Cardiac muscle cell (in vitro differentiated cells and primary cell): ENCODE data around the gene LPCAT3. TPM values are rescaled to one million over a fixed set of nuclear protein-coding genes. Genes with fewer than 3 reads are reported as not detected.

Experiments
- DNase-seq, 2 donors: peaks; one replicate each; pipeline versions ENCODE4 v3.0.0 to v3.0.0-alpha.2; 2010 to 2017; ENCODE audit warnings: low read depth in 1 of 2, low spot score in 1 of 2
- H3K27ac ChIP-seq: fragments of 200-600 bp; sonication (generic); 2 replicates; pipeline ENCODE4 v1.5.1; 2016
- H3K27me3 ChIP-seq: fragments of 200-600 bp; sonication (generic); 2 replicates; pipeline ENCODE4 v1.6.0; 2016; ENCODE audit warnings: control low read depth
- H3K36me3 ChIP-seq: fragments of 200-600 bp; sonication (generic); 2 replicates; pipeline ENCODE4 v1.5.1; 2016; ENCODE audit warnings: control low read depth
- H3K4me1 ChIP-seq: fragments of 200-600 bp; sonication (generic); 2 replicates; pipeline ENCODE4 v1.8.1; 2017; ENCODE audit warnings: low read depth, mild to moderate bottlenecking, mixed run types
- H3K4me3 ChIP-seq: fragments of 200-600 bp; sonication (generic); 2 replicates; pipeline ENCODE4 v1.5.1; 2016; ENCODE audit warnings: mild to moderate bottlenecking
- H3K9me3 ChIP-seq: fragments of 200-600 bp; sonication (generic); 2 replicates; pipeline ENCODE4 v1.5.1; 2017; ENCODE audit warnings: low read depth, mild to moderate bottlenecking, control low read depth
- CTCF ChIP-seq: IDR thresholded peaks from 2 replicates; pipeline ENCODE4 v1.5.1; 2012; ENCODE audit warnings: low read depth, mild to moderate bottlenecking, low read length
- polyA plus RNA-seq: library from polyadenylated mRNA; unstranded; fragments of >200 nt; fragmentation: Nextera tagmentation; extraction: Ambion mirVana; gene quantifications from 2 replicates; pipeline ENCODE4 v1.2.1, GENCODE V29; 2016
- total RNA-seq: library from RNA; depleted of rRNA; stranded (reverse); fragments of >200 nt; gene quantifications from 2 replicates; pipeline ENCODE4 v1.2.3, GENCODE V29; 2016

Gene LPCAT3
- total and polyA plus RNA-seq, 2 experiments from 2014 or later: 12.0 to 37.8 TPM

- no peak overlapping the region for H3K4me3 ChIP-seq
- no peaks in the 10 kb centered on the region for H3K9me3 ChIP-seq
- H3K4me1 ChIP-seq: peaks cover 6% of the 10 kb centered on the region
- no peak for TF ChIP-seq CTCF
- no peak for DNase-seq
- no peak overlapping the region for H3K27ac ChIP-seq
- peaks cover 26% of the 10 kb centered on the region for H3K36me3 ChIP-seq
- no peaks in the 10 kb centered on the region for H3K27me3 ChIP-seq
These were observed 42.8 kb downstream of the LPCAT3 start for GRCh38 chr12:6975297-6976032.

- Histone ChIP-seq H3K27me3 (no peaks in the 10 kb centered on the region), H3K4me3 (no peak overlapping the region), H3K9me3 (no peaks in the 10 kb centered on the region), H3K27ac (no peak overlapping the region), H3K36me3 (peaks cover 25% of the 10 kb centered on the region), H3K4me1 (peaks cover 9% of the 10 kb centered on the region)
- DNase-seq: no peak
- TF ChIP-seq CTCF: no peak
These were observed 44.1 kb downstream of the LPCAT3 start for GRCh38 chr12:6974180-6974579.

GRCh38 chr12:6970096-6970527 is 48.2 kb downstream of the LPCAT3 start:
- no peak for TF ChIP-seq CTCF
- DNase-seq: no peak
- peak overlapping the region; percentile 86 for H3K4me3 ChIP-seq

GRCh38 chr12:6968426-6968825 is 49.9 kb downstream of the LPCAT3 start:
- no peak overlapping the region for H3K4me3 ChIP-seq
- H3K27ac ChIP-seq: no peak overlapping the region
- DNase-seq: no peak

More at GRCh38 chr12:6970096-6970527, 48.2 kb downstream of the LPCAT3 start:
- peaks cover 13% of the 10 kb centered on the region for H3K4me1 ChIP-seq
- peaks cover 49% of the 10 kb centered on the region for H3K36me3 ChIP-seq
- H3K9me3 ChIP-seq: no peaks in the 10 kb centered on the region
- peak overlapping the region; percentile 91 for H3K27ac ChIP-seq
- H3K27me3 ChIP-seq: no peaks in the 10 kb centered on the region

DNA sequence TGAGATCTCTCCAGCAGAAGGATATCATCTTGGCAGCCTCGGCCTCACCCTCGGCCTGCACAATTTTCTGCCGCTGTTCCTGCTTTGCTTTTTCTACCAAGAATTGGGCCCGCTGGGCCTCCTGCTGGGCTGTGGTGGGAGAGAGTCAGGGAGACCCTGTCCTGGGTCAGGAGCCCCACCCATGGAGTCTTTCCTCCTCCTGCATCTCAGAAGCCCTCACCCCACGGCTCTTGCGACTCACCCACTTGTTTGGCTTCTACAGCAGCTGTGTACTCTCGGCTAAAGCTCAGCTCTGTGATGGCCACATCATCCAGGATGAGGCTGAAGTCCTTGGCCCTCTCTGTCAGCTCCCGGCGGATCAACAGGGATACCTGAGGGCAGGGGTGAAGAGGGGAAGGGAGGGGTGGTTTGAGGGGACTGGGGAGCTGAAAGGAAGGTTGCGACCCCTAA is 50.6 kb downstream of the LPCAT3 start:
- Histone ChIP-seq H3K4me1 (peaks cover 16% of the 10 kb centered on the region), H3K27me3 (no peaks in the 10 kb centered on the region), H3K36me3 (peaks cover 39% of the 10 kb centered on the region), H3K27ac (no peak overlapping the region), H3K4me3 (no peak overlapping the region), H3K9me3 (no peaks in the 10 kb centered on the region)
- DNase-seq: no peak
- no peak for TF ChIP-seq CTCF

More at GRCh38 chr12:6968426-6968825, 49.9 kb downstream of the LPCAT3 start:
- H3K4me1 ChIP-seq: peaks cover 16% of the 10 kb centered on the region
- no peaks in the 10 kb centered on the region for H3K27me3 ChIP-seq
- H3K36me3 ChIP-seq: peaks cover 39% of the 10 kb centered on the region
- H3K9me3 ChIP-seq: no peaks in the 10 kb centered on the region
- no peak for TF ChIP-seq CTCF
